IMR-90 (cell line): ENCODE measurements around the gene SGSM2. TPM values are rescaled to one million over a fixed set of nuclear protein-coding genes. Genes with fewer than 3 reads are reported as not detected.
A peak's percentile ranks its signal among the peaks of the same experiment; 100 is the strongest.

Experiments
- ATAC-seq: fragments of 200-7000 bp; cut with Tn5 transposase; 2 replicates; pipeline ENCODE4 v1.9.1; 2020; ENCODE audit warnings: low read depth, mild to moderate bottlenecking, moderate library complexity
- BruUV-seq: library from RNA; stranded (reverse); fragments of 400-500 nt; replicated peaks from 2 replicates; lab custom pipeline; 2021; lab: Mats Ljungman, UMichigan
- CTCF ChIA-PET: fragments of 300-600 bp; formaldehyde crosslinking; extraction: SDS; loops from one replicate; lab custom pipeline; 2021; ENCODE audit warnings: antibody characterized with exemption; lab: Yijun Ruan, JAX
- POLR2A ChIA-PET: fragments of 300-600 bp; sonication (Branson Sonifier 250); formaldehyde crosslinking; loops from one replicate; lab custom pipeline; 2022; ENCODE audit warnings: antibody characterized with exemption; ENCODE audit not compliant: unreplicated experiment; lab: Charles Lee
- DNase-seq: peaks from one replicate; pipeline ENCODE4 v3.0.0; 2013
- H2AFZ ChIP-seq: replicated peaks from 2 replicates; pipeline ENCODE3; 2013; ENCODE audit warnings: low read length, mild to moderate bottlenecking; ENCODE audit not compliant: poor library complexity
- H2AK5ac ChIP-seq: 2 replicates; pipeline ENCODE4 v1.6.1; 2013; ENCODE audit warnings: low read depth, low read length, inconsistent platforms
- H2AK9ac ChIP-seq: replicated peaks from 2 replicates; pipeline ENCODE3; 2013; ENCODE audit warnings: mild to moderate bottlenecking, low read depth, low read length, moderate library complexity; ENCODE audit not compliant: poor library complexity
- H2BK120ac ChIP-seq: 2 replicates; pipeline ENCODE4 v1.6.1; 2013; ENCODE audit warnings: low read depth, low read length, inconsistent platforms
- H2BK15ac ChIP-seq: 3 replicates; pipeline ENCODE4 v1.6.1; 2013; ENCODE audit warnings: low read depth, low read length, inconsistent platforms
- H2BK20ac ChIP-seq: 2 replicates; pipeline ENCODE4 v1.6.1; 2013; ENCODE audit warnings: low read depth, mild to moderate bottlenecking, inconsistent platforms, low read length, moderate library complexity
- H2BK5ac ChIP-seq: 2 replicates; pipeline ENCODE4 v1.6.1; 2013; ENCODE audit warnings: mild to moderate bottlenecking, low read depth, low read length, inconsistent platforms; ENCODE audit not compliant: poor library complexity, severe bottlenecking
- H3K14ac ChIP-seq: replicated peaks from 2 replicates; pipeline ENCODE4 v1.6.1; 2013; ENCODE audit warnings: low read depth, low read length, inconsistent platforms
- H3K18ac ChIP-seq: 2 replicates; pipeline ENCODE4 v1.6.1; 2013; ENCODE audit warnings: low read depth, low read length, control low read depth
- H3K23ac ChIP-seq: 2 replicates; pipeline ENCODE4 v1.6.1; 2013; ENCODE audit warnings: low read depth, low read length, inconsistent platforms
- H3K27ac ChIP-seq: 2 replicates; pipeline ENCODE4 v1.5.1; 2013; ENCODE audit warnings: mild to moderate bottlenecking, control low read depth, low read length; ENCODE audit not compliant: insufficient read depth
- H3K27me3 ChIP-seq: 2 replicates; pipeline ENCODE4 v1.6.1; 2013; ENCODE audit warnings: low read length; ENCODE audit not compliant: control insufficient read depth, insufficient read depth
- H3K36me3 ChIP-seq: 2 replicates; pipeline ENCODE4 v1.6.1; 2013; ENCODE audit warnings: low read length, mixed read lengths; ENCODE audit not compliant: control insufficient read depth, insufficient read depth
- H3K4ac ChIP-seq: 2 replicates; pipeline ENCODE4 v1.6.1; 2013; ENCODE audit warnings: low read depth, low read length, inconsistent platforms
- H3K4me1 ChIP-seq: 2 replicates; pipeline ENCODE4 v1.6.1; 2013; ENCODE audit warnings: low read length, mixed read lengths; ENCODE audit not compliant: control insufficient read depth, insufficient read depth
- H3K4me2 ChIP-seq: 2 replicates; pipeline ENCODE4 v1.6.1; 2013; ENCODE audit warnings: low read depth, mild to moderate bottlenecking, control low read depth, low read length, moderate library complexity
- H3K4me3 ChIP-seq: 2 replicates; pipeline ENCODE4 v1.5.1; 2013; ENCODE audit warnings: low read depth, mild to moderate bottlenecking, control low read depth, low read length, moderate library complexity; ENCODE audit not compliant: insufficient read depth
- H3K56ac ChIP-seq: 2 replicates; pipeline ENCODE4 v1.6.1; 2013; ENCODE audit warnings: low read length, inconsistent platforms; ENCODE audit not compliant: insufficient read depth; ENCODE audit errors: extremely low read depth
- H3K79me1 ChIP-seq, 2 experiments: 2 replicates each; pipeline ENCODE4 v1.6.1; 2013; ENCODE audit warnings: low read length in 2 of 2, inconsistent platforms in 1 of 2, low read depth in 1 of 2
- H3K9ac ChIP-seq: 2 replicates; pipeline ENCODE4 v1.6.1; 2013; ENCODE audit warnings: low read depth, low read length, control low read depth
- H3K9me1 ChIP-seq: 2 replicates; pipeline ENCODE4 v1.6.1; 2013; ENCODE audit warnings: low read length, inconsistent platforms; ENCODE audit not compliant: insufficient read depth
- H3K9me3 ChIP-seq: 2 replicates; pipeline ENCODE4 v1.6.1; 2013; ENCODE audit warnings: low read length; ENCODE audit not compliant: control insufficient read depth, insufficient read depth
- H4K20me1 ChIP-seq: 2 replicates; pipeline ENCODE4 v1.6.1; 2013; ENCODE audit warnings: low read length, inconsistent platforms; ENCODE audit not compliant: insufficient read depth
- H4K5ac ChIP-seq: 2 replicates; pipeline ENCODE4 v1.6.1; 2013; ENCODE audit warnings: mild to moderate bottlenecking, low read depth, low read length, control low read depth
- H4K8ac ChIP-seq, 2 experiments: 2 replicates each; pipeline ENCODE4 v1.6.1; 2013; ENCODE audit warnings: low read depth in 2 of 2, low read length in 2 of 2, control low read depth in 1 of 2, inconsistent platforms in 1 of 2
- H4K91ac ChIP-seq: 2 replicates; pipeline ENCODE4 v1.6.1; 2013; ENCODE audit warnings: low read depth, low read length, inconsistent platforms; ENCODE audit not compliant: insufficient read depth
- BHLHE40 ChIP-seq: fragments of 150-350 bp; IDR thresholded peaks from 2 replicates; pipeline ENCODE4 v1.6.1; 2016; ENCODE audit warnings: mild to moderate bottlenecking, low read depth, low read length
- MAFK ChIP-seq: IDR thresholded peaks from 2 replicates; pipeline ENCODE4 v1.6.1; 2012; ENCODE audit warnings: low read depth, low read length, improper control_type of control experiment
- MAZ ChIP-seq: IDR thresholded peaks from 2 replicates; pipeline ENCODE4 v1.6.1; 2012; ENCODE audit warnings: low read depth, mild to moderate bottlenecking, low read length, improper control_type of control experiment, moderate library complexity, borderline replicate concordance
- MXI1 ChIP-seq: IDR thresholded peaks from 2 replicates; pipeline ENCODE4 v1.6.1; 2012; ENCODE audit warnings: low read depth, mild to moderate bottlenecking, low read length, moderate library complexity, borderline replicate concordance
- NFE2L2 ChIP-seq: fragments of 150-350 bp; IDR thresholded peaks from 2 replicates; pipeline ENCODE4 v1.6.1; 2016; ENCODE audit warnings: low read depth, mild to moderate bottlenecking, low read length
- POLR2A ChIP-seq: IDR thresholded peaks from 2 replicates; pipeline ENCODE4 v1.6.1; 2012; ENCODE audit warnings: mild to moderate bottlenecking, low read depth, low read length
- RAD21 ChIP-seq: IDR thresholded peaks from 2 replicates; pipeline ENCODE4 v1.6.1; 2012; ENCODE audit warnings: low read length, improper control_type of control experiment
- RCOR1 ChIP-seq: IDR thresholded peaks from 2 replicates; pipeline ENCODE4 v1.6.1; 2012; ENCODE audit warnings: mild to moderate bottlenecking, low read length, improper control_type of control experiment; ENCODE audit not compliant: insufficient replicate concordance
- RFX5 ChIP-seq: IDR thresholded peaks from 2 replicates; pipeline ENCODE4 v1.8.0; 2012; ENCODE audit warnings: low read depth, mild to moderate bottlenecking, low read length, moderate library complexity
- WGBS, 2 experiments: methylation state at CpG; one replicate each; pipeline versions ENCODE4 v1.1.5 to v1.1.7; 2013; ENCODE audit warnings: missing lambda C conversion rate in 2 of 2; ENCODE audit not compliant: insufficient read length in 1 of 2; ENCODE audit errors: extremely low coverage in 2 of 2; 5-methylcytosine and 5-hydroxymethylcytosine counted together
- dilution Hi-C: fragments of 300-500 bp; cut with HindIII; formaldehyde crosslinking; loops from one replicate; pipeline ENCODE4 v1.14.3; 2018; ENCODE audit warnings: low sequenced_read_pairs; ENCODE audit not compliant: unreplicated experiment
- in situ Hi-C: fragments of 300-500 bp; cut with MboI; formaldehyde crosslinking; loops from 3 replicates; pipeline ENCODE4 v1.14.3; 2019; ENCODE audit warnings: low sequenced_read_pairs, inconsistent platforms, mixed read lengths
- intact Hi-C: fragments of 100-400 bp; cut with micrococcal nuclease; formaldehyde crosslinking; loops from 2 replicates; pipeline ENCODE4 v1.10.0; 2022
- polyA plus RNA-seq, 3 experiments: library from polyadenylated mRNA; depleted of rRNA; stranded (reverse); fragments of >200 nt; gene quantifications; 2 replicates each; pipeline ENCODE4 v1.2.3, GENCODE V29; 2012; ENCODE audit warnings: low replicate concordance in 1 of 3
- total RNA-seq: library from RNA; depleted of rRNA; stranded (reverse); fragments of >200 nt; gene quantifications from 2 replicates; pipeline ENCODE4 v1.2.3, GENCODE V29; 2012
- TF ChIP-seq, protein P1 (sequence below): fragments of 150-350 bp; IDR thresholded peaks from 2 replicates; pipeline ENCODE4 v1.6.1; 2017; ENCODE audit warnings: mild to moderate bottlenecking, antibody characterized with exemption, low read length, low read depth
- TF ChIP-seq, protein P2 (sequence below): fragments of 150-350 bp; IDR thresholded peaks from 2 replicates; pipeline ENCODE4 v1.6.1; 2016; ENCODE audit warnings: low read depth, mild to moderate bottlenecking, low read length, moderate library complexity, borderline replicate concordance

SGSM2 gene
- total and polyA plus RNA-seq, 2 of the 4 experiments (the other 2 are of a cell fraction), result 13.6 to 81.2 TPM

DNA sequence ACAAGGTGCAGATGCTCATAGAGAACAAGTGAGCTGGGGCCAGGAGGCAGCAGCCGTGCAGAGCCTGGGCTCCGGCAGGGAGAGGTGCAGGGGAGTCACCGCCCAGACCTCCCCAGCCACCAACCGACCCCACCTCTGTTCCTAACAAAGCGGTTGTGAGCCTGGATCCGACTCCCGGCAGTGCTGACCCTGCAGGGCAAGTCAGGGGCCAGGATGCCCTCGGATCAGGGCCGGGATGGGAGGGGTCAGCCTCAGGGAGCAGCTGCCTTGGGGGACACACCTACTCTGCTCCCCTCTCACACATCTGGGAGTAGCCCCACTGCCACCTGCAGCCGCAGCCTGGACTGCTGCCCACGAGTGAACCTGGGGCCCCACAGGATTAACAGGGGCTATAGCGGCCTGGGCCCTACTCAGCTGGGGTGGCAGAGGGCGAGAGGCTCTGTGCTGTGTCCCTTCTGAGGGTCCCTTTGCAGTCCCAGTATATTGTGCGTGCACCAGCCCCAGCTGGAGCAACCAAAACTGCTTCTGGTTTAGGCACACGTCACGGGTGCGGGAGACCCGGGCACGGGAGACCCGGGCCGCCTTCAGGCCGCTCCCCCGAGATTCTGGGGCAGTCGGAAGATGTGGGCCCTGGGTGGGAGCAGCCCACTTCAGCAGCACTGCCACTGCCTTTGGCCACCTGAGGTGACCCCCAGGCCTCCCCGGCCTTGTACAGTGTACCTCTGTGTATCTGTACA, 42.4 kb downstream of the SGSM2 start (continued):
- TF ChIP-seq, protein P1, sequence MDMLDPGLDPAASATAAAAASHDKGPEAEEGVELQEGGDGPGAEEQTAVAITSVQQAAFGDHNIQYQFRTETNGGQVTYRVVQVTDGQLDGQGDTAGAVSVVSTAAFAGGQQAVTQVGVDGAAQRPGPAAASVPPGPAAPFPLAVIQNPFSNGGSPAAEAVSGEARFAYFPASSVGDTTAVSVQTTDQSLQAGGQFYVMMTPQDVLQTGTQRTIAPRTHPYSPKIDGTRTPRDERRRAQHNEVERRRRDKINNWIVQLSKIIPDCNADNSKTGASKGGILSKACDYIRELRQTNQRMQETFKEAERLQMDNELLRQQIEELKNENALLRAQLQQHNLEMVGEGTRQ, result no peak

DNA sequence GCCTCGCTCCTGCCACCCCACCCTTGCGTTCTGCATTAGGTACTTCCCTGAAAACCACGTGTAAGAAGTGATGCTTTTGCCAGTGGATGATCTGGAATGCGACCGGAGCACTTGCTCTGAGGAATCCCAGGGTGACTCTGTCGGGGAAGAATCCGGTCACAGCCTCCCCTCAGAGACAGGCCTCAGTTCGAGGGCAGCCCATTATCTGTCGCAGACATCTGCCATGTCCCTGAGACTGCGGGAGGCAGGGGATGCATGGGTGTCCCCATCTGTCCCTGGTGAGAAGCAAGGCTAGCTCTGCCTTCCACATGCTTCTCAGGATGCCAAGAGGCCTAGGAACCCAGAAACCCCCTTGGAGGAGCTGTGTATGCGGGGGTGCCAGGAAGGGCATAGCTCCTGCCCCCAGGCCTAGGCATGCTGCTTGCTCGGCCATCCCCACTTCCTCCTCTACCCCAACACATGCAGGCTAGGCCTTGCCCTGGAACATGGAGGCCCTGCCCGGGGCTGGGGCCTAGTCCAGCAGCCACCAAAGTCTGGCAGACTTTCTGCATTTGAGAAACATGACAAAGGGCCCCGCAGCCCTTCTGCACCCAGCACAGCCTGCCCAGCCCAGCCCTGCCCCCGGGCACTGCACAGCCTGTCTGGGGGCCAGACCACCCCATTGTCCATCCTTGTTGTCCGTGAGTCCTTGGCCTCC, 43.1 kb downstream of the SGSM2 start:
- no peak overlapping the region for H2BK5ac ChIP-seq
- H3K18ac ChIP-seq, result no peak overlapping the region
- peaks cover 52% of the 10 kb centered on the region for H3K36me3 ChIP-seq
- no peak overlapping the region for H2AFZ ChIP-seq
- POLR2A ChIA-PET, result no interaction called here
- H3K9me3 ChIP-seq, result no peaks in the 10 kb centered on the region
- no peak overlapping the region for H3K9ac ChIP-seq
- H2AK5ac ChIP-seq, result no peak overlapping the region
- H3K27me3 ChIP-seq, result no peaks in the 10 kb centered on the region
- TSS peak; percentile 68 for BruUV-seq
- H4K8ac ChIP-seq, result no peak overlapping the region; a peak in 1 of 4 replicates
- no peak overlapping the region for H2BK15ac ChIP-seq
- WGBS, 2 experiments, result 86% methylated on average over 5 of the region's 16 CpGs; no CpG with 5 or more reads in 1 of the 2 experiments
- H3K23ac ChIP-seq, result no peak overlapping the region
- peaks cover 2% of the 10 kb centered on the region; the same call in 1 of the 2 replicates for H3K4me1 ChIP-seq
- DNase-seq (no peak), ATAC-seq (peak; percentile 3; the same call in 1 of the 2 replicates)
- no peak overlapping the region for H3K4me3 ChIP-seq
- CTCF ChIA-PET, result interaction anchor here (1.4 kb wide), 1 partner anchor 36 kb away, joined by 5 read pairs; no protein-coding TSS in a partner anchor
- peaks cover 3% of the 10 kb centered on the region; the same call in 1 of the 2 replicates for H4K20me1 ChIP-seq
- intact Hi-C loops, result no loop called here
- H3K4me2 ChIP-seq, result no peak overlapping the region
- H3K27ac ChIP-seq, result no peak overlapping the region
- H3K9me1 ChIP-seq, result 0 out of 2 replicates have a peak, but pooled peaks cover 3% of the 10 kb centered on the region
- H4K91ac ChIP-seq, result no peak overlapping the region
- in situ Hi-C loops, result no loop called here
- H2BK120ac ChIP-seq, result no peak overlapping the region
- no peak overlapping the region for H2BK20ac ChIP-seq
- peak overlapping the region; percentile 44 for H2AK9ac ChIP-seq
- peaks cover 0 to 3% of the 10 kb centered on the region in 2 experiments; a peak in 1 of 4 replicates for H3K79me1 ChIP-seq
- H3K14ac ChIP-seq, result no peak overlapping the region
- H3K56ac ChIP-seq, result no peak overlapping the region
- dilution Hi-C loops, result no loop called here
- no peak overlapping the region for H4K5ac ChIP-seq
- H3K4ac ChIP-seq, result no peak overlapping the region
- no peak for TF ChIP-seq BHLHE40
- TF ChIP-seq POLR2A, result no peak
- TF ChIP-seq RFX5, result no peak
- TF ChIP-seq, protein P2, sequence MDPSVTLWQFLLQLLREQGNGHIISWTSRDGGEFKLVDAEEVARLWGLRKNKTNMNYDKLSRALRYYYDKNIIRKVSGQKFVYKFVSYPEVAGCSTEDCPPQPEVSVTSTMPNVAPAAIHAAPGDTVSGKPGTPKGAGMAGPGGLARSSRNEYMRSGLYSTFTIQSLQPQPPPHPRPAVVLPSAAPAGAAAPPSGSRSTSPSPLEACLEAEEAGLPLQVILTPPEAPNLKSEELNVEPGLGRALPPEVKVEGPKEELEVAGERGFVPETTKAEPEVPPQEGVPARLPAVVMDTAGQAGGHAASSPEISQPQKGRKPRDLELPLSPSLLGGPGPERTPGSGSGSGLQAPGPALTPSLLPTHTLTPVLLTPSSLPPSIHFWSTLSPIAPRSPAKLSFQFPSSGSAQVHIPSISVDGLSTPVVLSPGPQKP, result no peak
- TF ChIP-seq RCOR1, result no peak
- no peak for TF ChIP-seq MAFK
- TF ChIP-seq NFE2L2, result no peak
- no peak for TF ChIP-seq MAZ
- TF ChIP-seq, protein P1, result no peak
- TF ChIP-seq MXI1, result no peak
- TF ChIP-seq RAD21, result no peak
